ENCODE results near the gene DRC3.

The DRC3 gene, protein sequence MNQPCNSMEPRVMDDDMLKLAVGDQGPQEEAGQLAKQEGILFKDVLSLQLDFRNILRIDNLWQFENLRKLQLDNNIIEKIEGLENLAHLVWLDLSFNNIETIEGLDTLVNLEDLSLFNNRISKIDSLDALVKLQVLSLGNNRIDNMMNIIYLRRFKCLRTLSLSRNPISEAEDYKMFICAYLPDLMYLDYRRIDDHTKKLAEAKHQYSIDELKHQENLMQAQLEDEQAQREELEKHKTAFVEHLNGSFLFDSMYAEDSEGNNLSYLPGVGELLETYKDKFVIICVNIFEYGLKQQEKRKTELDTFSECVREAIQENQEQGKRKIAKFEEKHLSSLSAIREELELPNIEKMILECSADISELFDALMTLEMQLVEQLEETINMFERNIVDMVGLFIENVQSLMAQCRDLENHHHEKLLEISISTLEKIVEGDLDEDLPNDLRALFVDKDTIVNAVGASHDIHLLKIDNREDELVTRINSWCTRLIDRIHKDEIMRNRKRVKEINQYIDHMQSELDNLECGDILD

DNA sequence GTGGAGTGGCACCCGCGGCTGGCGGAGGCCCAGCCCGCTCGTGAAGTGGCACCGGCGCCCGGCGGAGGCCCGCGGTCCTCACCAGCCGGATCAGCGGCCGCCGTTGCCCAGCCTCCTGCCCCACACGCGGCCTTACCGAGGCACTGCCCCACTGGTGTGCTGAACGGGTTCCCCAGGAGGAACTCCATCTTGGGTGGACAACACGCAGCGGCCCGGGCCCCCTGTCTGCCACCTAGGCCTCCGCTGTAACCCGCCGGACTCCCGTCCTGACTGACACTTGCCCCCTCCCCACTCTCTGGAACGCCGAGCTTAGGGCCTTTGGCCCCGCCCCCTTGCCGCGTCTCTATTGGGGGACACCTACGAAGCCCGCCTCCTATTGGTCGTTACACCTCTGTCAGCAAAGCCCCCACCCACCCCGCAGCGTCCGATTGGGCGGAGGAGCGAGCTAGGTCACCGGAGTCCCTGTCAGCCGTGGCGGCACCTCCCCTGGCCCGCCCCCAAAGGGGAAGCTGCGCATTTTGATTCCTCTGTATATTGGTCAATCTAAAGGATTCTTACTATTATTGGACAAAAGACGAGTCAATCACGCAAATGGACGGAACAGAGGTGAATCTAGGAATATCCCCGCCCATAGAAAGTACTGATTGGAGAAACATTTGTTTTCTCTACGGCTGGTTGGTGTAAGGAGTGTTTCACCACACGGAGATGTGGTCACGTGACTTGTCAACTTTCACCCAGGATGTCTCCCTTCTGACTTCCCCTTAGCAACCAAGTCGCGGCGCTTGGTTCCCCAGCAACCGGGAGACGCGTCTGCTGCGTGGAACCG, at the start of gene DRC3, which contains the start of gene TOM1L2:
DRC3 (plus strand) TSS at position 737 of the 826 bp plus-strand sequence. CDS start 4,737 bp downstream, outside the sequence.
TOM1L2 (minus strand) TSS at position 275 of the 826 bp plus-strand sequence; CDS start at position 188, 87 bp downstream.
- Histone ChIP-seq H3K4me3 (peak within 1 kb of the TSS; percentile 95), H3K27ac (peak within 1 kb of the TSS; percentile 83 to 99)
- DNase-seq (ENCODE audit: low spot score), result peak; percentile 100
- TF ChIP-seq, protein P1, sequence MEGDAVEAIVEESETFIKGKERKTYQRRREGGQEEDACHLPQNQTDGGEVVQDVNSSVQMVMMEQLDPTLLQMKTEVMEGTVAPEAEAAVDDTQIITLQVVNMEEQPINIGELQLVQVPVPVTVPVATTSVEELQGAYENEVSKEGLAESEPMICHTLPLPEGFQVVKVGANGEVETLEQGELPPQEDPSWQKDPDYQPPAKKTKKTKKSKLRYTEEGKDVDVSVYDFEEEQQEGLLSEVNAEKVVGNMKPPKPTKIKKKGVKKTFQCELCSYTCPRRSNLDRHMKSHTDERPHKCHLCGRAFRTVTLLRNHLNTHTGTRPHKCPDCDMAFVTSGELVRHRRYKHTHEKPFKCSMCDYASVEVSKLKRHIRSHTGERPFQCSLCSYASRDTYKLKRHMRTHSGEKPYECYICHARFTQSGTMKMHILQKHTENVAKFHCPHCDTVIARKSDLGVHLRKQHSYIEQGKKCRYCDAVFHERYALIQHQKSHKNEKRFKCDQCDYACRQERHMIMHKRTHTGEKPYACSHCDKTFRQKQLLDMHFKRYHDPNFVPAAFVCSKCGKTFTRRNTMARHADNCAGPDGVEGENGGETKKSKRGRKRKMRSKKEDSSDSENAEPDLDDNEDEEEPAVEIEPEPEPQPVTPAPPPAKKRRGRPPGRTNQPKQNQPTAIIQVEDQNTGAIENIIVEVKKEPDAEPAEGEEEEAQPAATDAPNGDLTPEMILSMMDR (IDR thresholded peaks at IDR 0.05), result no peak

DNA sequence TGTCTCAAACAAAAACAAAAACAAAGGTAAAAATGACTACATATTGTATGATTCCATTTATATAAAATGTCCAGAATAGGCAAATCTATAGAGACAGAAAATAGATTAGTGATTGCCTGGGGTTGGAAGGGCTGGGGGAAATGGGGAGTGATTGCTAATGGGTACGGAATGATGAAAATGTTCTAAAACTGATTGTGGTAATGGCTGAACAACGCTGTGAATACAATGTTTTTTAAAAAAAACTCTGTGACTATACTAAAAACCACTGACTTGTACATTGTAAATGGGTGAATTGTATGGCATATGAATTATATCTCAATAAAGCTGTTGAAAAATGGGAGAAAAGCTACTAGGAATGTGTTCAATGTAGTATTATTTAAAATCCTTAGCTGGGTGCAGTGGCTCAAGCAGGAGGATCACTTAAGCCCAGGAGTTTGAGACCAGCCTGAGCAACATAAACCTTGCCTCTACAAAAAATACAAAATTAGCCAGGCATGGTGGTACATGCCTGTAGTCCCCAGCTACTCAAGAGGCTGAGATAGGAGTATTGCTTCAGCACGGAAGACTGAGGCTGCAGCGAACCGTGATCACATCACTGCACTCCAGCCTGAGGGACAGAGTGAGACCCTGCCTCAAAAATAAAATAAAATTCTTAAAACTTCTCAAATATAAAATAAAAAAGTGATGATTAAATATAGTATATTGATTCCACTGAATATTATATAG, 48.4 kb upstream of the DRC3 start:
- H3K27ac ChIP-seq, result no peak overlapping the region
- H3K4me3 ChIP-seq, result no peak overlapping the region
- TF ChIP-seq, protein P1 (IDR thresholded peaks at IDR 0.05), result no peak
- DNase-seq (ENCODE audit: low spot score), result no peak

DNA sequence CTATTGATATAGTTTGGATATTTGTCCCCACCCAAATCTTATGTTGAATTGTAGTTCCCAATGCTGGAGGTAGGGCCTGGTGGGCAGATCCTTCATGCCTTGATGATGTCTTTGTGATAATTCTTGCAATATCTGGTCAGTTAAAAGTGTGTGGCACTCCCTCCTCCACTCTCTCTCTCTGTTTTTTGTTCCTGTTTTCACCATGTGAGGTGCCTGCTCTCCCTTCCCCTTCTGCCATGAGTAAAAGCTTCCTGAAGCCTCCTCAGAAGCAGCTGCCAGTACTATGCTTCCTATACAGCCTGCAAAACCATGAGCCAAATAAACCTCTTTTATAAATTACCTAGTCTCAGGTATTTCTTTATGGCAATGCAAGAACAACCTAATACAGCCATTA, 47.8 kb upstream of the DRC3 start:
- TF ChIP-seq, protein P1 (IDR thresholded peaks at IDR 0.05), result no peak
- Histone ChIP-seq H3K4me3 (no peak overlapping the region), H3K27ac (no peak overlapping the region)
- DNase-seq (ENCODE audit: low spot score), result no peak

DNA sequence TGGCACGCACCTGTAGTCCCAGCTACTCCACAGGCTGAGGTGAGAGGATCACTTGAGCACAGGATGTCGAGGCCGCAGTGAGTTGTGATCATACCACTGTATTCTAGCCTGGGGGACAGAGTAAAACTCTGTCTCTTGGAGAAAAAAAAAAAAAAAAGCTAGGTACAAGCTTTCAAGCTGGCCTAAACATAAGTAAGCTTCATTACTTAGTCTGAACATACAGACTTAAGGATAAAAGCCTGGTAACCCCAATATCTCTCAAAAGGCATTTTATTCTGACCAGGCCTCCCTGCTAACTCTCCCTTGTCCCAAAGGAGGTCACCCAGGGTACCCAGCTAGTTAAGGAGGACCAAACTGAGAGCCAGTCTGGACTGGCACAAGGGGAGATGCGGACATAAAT, 46.6 kb upstream of the DRC3 start:
- TF ChIP-seq, protein P1 (IDR thresholded peaks at IDR 0.05), result no peak
- DNase-seq (ENCODE audit: low spot score), result no peak
- Histone ChIP-seq H3K4me3 (no peak overlapping the region), H3K27ac (no peak overlapping the region)

DNA sequence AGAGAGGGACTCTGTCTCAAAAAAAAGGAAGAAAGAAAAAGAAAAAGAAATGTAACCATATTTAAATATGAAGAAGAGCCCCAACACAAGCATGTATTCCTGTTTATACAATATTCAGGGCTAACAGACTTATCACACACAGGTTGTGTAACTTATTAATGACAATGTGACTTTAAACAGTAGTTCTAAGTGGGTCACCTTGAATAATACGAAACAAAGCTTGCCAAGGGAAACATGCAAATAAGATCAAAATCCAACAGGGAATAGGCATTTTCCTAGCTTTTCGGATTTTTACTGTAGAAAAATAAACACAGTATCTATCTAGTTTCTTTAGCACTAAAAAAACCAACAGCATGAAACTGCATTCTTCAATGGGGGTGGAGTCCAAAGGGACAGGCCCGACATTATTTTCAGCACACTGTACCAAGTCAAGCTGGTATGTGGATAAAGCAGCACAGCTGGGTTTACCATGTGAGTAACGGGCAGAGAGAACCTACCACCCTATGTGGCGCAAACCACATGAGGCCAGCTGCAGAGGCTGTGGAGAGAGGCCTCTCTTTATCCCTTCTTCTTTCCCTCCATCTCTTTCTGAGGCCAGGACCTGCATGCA, 45.7 kb upstream of the DRC3 start:
- Histone ChIP-seq H3K4me3 (no peak overlapping the region), H3K27ac (peak overlapping the region in 1 of 2 donors; percentile 48)
- DNase-seq (ENCODE audit: low spot score), result no peak
- TF ChIP-seq, protein P1 (IDR thresholded peaks at IDR 0.05), result no peak

All from coronary artery (tissue), 2 donors.